Prostate gland (tissue), 2 donors: ENCODE measurements around the gene KCNJ15. TPM values are rescaled to one million over a fixed set of nuclear protein-coding genes. Genes with fewer than 3 reads are reported as not detected.

Experiments used
- DNase-seq: peaks from one replicate; pipeline ENCODE4 v3.0.0-alpha.2; 2019; ENCODE audit warnings: low spot score
- H3K27ac ChIP-seq, 2 donors: fragments of 200-600 bp; sonication (generic); 2 replicates each; pipeline ENCODE4 v1.5.1; 2017 to 2019
- H3K27me3 ChIP-seq: fragments of 200-600 bp; sonication (generic); replicated peaks from 2 replicates; pipeline ENCODE4 v1.5.1; 2019; ENCODE audit not compliant: insufficient read depth
- H3K36me3 ChIP-seq, 2 donors: fragments of 200-600 bp; sonication (generic); 1 replicate in 1 of 2; 2 replicates in 1 of 2; pipeline versions ENCODE4 v1.5.1 to v1.8.1; 2017 to 2019
- H3K4me1 ChIP-seq: fragments of 200-600 bp; sonication (generic); replicated peaks from 2 replicates; pipeline ENCODE4 v1.5.1; 2019
- H3K4me3 ChIP-seq, 2 donors: fragments of 200-600 bp; sonication (generic); 2 replicates each; pipeline ENCODE4 v1.5.1; 2017 to 2019
- H3K9me3 ChIP-seq: fragments of 200-600 bp; sonication (generic); 2 replicates; pipeline ENCODE4 v1.5.1; 2017
- CTCF ChIP-seq, 4 experiments: fragments of 200-600 bp in 2 of 4; fragments of 450-650 bp in 2 of 4; sonication (generic) in 2 of 4; IDR thresholded peaks; 1 replicate in 3 of 4; 2 replicates in 1 of 4; pipeline ENCODE4 v1.5.1; 2016 to 2019; ENCODE audit warnings: antibody characterized with exemption in 4 of 4, mild to moderate bottlenecking in 2 of 4, moderate library complexity in 2 of 4
- POLR2A ChIP-seq: fragments of 450-650 bp; IDR thresholded peaks from one replicate; pipeline ENCODE4 v1.6.1; 2016; ENCODE audit warnings: antibody characterized with exemption, mild to moderate bottlenecking
- POLR2AphosphoS5 ChIP-seq: sonication (generic); formaldehyde crosslinking; IDR thresholded peaks from one replicate; pipeline ENCODE4 v1.6.1; 2017; ENCODE audit warnings: antibody characterized with exemption
- WGBS: methylation state at CpG from one replicate; pipeline ENCODE4 v1.1.5; 2018; 5-methylcytosine and 5-hydroxymethylcytosine counted together
- intact Hi-C: fragments of 100-400 bp; cut with DNase I; formaldehyde crosslinking; loops from one replicate; pipeline ENCODE4 v1.14.2; 2022
- total RNA-seq, 2 donors: library from RNA; depleted of rRNA; stranded (reverse); fragments of >200 nt; gene quantifications; one replicate each; pipeline ENCODE4 v1.1.0, GENCODE V29; 2016

KCNJ15 gene
- total RNA-seq, 2 donors from 2014 or later, result 4.5 to 5.6 TPM

- H3K27ac ChIP-seq, result no peak overlapping the region
- peaks cover 2% of the 10 kb centered on the region for H3K4me1 ChIP-seq
- intact Hi-C loops, result no loop called here
- H3K4me3 ChIP-seq, result no peak overlapping the region
- no peaks in the 10 kb centered on the region for H3K27me3 ChIP-seq
- no peaks in the 10 kb centered on the region for H3K9me3 ChIP-seq
- TF ChIP-seq POLR2AphosphoS5 (no peak), CTCF (IDR thresholded peaks at IDR 0.05) (no peak), POLR2A (no peak)
- DNase-seq, result no peak
- 91% methylated on average over 8 of the region's 8 CpGs for WGBS
- no peaks in the 10 kb centered on the region for H3K36me3 ChIP-seq
Measured at GRCh38 chr21:38263493-38263892, 6.7 kb downstream of the KCNJ15 start.

- intact Hi-C loops, result no loop called here
- H3K4me3 ChIP-seq, result no peak overlapping the region
- H3K4me1 ChIP-seq, result peaks cover 2% of the 10 kb centered on the region
- no peak for DNase-seq
- H3K36me3 ChIP-seq, result no peaks in the 10 kb centered on the region
- no peak overlapping the region for H3K27ac ChIP-seq
- 73% methylated on average over 3 of the region's 3 CpGs for WGBS
- H3K27me3 ChIP-seq, result no peaks in the 10 kb centered on the region
- no peak for TF ChIP-seq POLR2A
- no peak for TF ChIP-seq CTCF (IDR thresholded peaks at IDR 0.05)
- TF ChIP-seq POLR2AphosphoS5, result no peak
- no peaks in the 10 kb centered on the region for H3K9me3 ChIP-seq
Measured at GRCh38 chr21:38264571-38264970, 7.8 kb downstream of the KCNJ15 start.

DNA sequence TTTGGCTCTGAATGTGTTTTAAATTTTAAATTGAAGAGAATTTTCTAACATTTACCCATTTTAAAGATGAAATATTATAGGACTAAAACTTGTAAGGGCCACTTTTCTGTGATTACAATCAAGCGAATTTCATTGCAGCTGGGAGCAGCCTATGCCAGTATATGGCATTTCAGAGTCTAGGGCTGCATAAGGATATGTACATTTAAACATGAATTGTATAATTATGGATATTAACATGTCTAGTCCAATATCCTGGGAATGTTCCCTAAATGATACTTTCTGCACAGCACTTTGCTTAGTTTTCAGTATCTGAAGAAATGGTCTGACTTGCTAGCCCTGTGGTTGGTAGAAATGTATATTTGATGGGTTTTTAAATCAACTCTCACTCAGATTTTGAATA, 8.4 kb downstream of the KCNJ15 start:
- no peak for DNase-seq
- no peaks in the 10 kb centered on the region for H3K36me3 ChIP-seq
- WGBS, result 91% methylated on average over 1 of the region's 1 CpG
- H3K27ac ChIP-seq, result no peak overlapping the region
- TF ChIP-seq POLR2AphosphoS5 (no peak), POLR2A (no peak), CTCF (IDR thresholded peaks at IDR 0.05) (no peak)
- peaks cover 2% of the 10 kb centered on the region for H3K4me1 ChIP-seq
- no peaks in the 10 kb centered on the region for H3K27me3 ChIP-seq
- H3K9me3 ChIP-seq, result no peaks in the 10 kb centered on the region
- intact Hi-C loops, result no loop called here
- no peak overlapping the region for H3K4me3 ChIP-seq

GRCh38 chr21:38266732-38267131, 9.9 kb downstream of the KCNJ15 start:
- no peaks in the 10 kb centered on the region for H3K36me3 ChIP-seq
- H3K4me1 ChIP-seq, result peaks cover 2% of the 10 kb centered on the region
- intact Hi-C loops, result no loop called here
- 94% methylated on average over 2 of the region's 2 CpGs for WGBS
- no peak overlapping the region for H3K4me3 ChIP-seq
- H3K27ac ChIP-seq, result no peak overlapping the region
- no peak for DNase-seq
- TF ChIP-seq POLR2A (no peak), POLR2AphosphoS5 (no peak), CTCF (IDR thresholded peaks at IDR 0.05) (no peak)
- H3K27me3 ChIP-seq, result no peaks in the 10 kb centered on the region
- no peaks in the 10 kb centered on the region for H3K9me3 ChIP-seq

GRCh38 chr21:38267136-38267755, 10.5 kb downstream of the KCNJ15 start:
- peak overlapping the region; percentile 34 to 41 for H3K27ac ChIP-seq
- no peak for TF ChIP-seq POLR2AphosphoS5
- TF ChIP-seq CTCF (IDR thresholded peaks at IDR 0.05), result no peak
- TF ChIP-seq POLR2A, result no peak
- H3K27me3 ChIP-seq, result no peaks in the 10 kb centered on the region
- H3K4me3 ChIP-seq, result no peak overlapping the region
- intact Hi-C loops, result no loop called here
- H3K9me3 ChIP-seq, result no peaks in the 10 kb centered on the region
- peaks cover 2% of the 10 kb centered on the region for H3K4me1 ChIP-seq
- DNase-seq, result no peak
- H3K36me3 ChIP-seq, result no peaks in the 10 kb centered on the region
- 91% methylated on average over 3 of the region's 3 CpGs for WGBS
